Activated naive CD4-positive, alpha-beta T cell treated with anti-CD3 and anti-CD28 coated beads, Interleukin-2, amount 10 ng/mL, durations not matched to agents 7 days and 5 days (primary cell): ENCODE measurements around the gene VWA5B1.

Experiments
- CTCF ChIA-PET: fragments of 350-600 bp; sonication (Branson Sonifier 250); formaldehyde crosslinking; loops from one replicate; lab custom pipeline; 2021; ENCODE audit warnings: antibody characterized with exemption; lab: Charles Lee
- DNase-seq: peaks from one replicate; pipeline ENCODE4 v3.0.0-alpha.2; 2020
- H3K27ac Mint-ChIP-seq: one replicate; pipeline ENCODE4 v1.8.0; 2021; ENCODE audit warnings: mild to moderate bottlenecking, moderate library complexity, mixed read lengths
- H3K27me3 Mint-ChIP-seq: one replicate; pipeline ENCODE4 v1.8.0; 2021; ENCODE audit warnings: mild to moderate bottlenecking, mixed read lengths
- H3K36me3 Mint-ChIP-seq: one replicate; pipeline ENCODE4 v1.8.0; 2021; ENCODE audit warnings: mixed read lengths
- H3K4me1 Mint-ChIP-seq: one replicate; pipeline ENCODE4 v1.8.0; 2021; ENCODE audit warnings: mixed read lengths
- H3K4me3 Mint-ChIP-seq: one replicate; pipeline ENCODE4 v1.8.0; 2021; ENCODE audit warnings: mild to moderate bottlenecking, moderate library complexity, mixed read lengths
- H3K9me3 Mint-ChIP-seq: one replicate; pipeline ENCODE4 v1.8.0; 2021; ENCODE audit warnings: mixed read lengths

VWA5B1 gene

GRCh38 chr1:20354610-20355009 is 63.9 kb downstream of the VWA5B1 start:
- H3K36me3 Mint-ChIP-seq: no peaks in the 10 kb centered on the region
- CTCF ChIA-PET: no interaction called here
- DNase-seq: no peak
- peaks cover 5% of the 10 kb centered on the region for H3K4me1 Mint-ChIP-seq
- H3K9me3 Mint-ChIP-seq: no peaks in the 10 kb centered on the region
- H3K4me3 Mint-ChIP-seq: no peak overlapping the region
- peaks cover 40% of the 10 kb centered on the region for H3K27me3 Mint-ChIP-seq
- H3K27ac Mint-ChIP-seq: no peak overlapping the region

- Mint-ChIP-seq H3K36me3 (no peaks in the 10 kb centered on the region), H3K9me3 (no peaks in the 10 kb centered on the region), H3K27ac (no peak overlapping the region), H3K4me1 (peaks cover 6% of the 10 kb centered on the region), H3K4me3 (no peak overlapping the region), H3K27me3 (peaks cover 45% of the 10 kb centered on the region)
- CTCF ChIA-PET: no interaction called here
- no peak for DNase-seq
These were observed 64.6 kb downstream of the VWA5B1 start for GRCh38 chr1:20355101-20355827.

DNA sequence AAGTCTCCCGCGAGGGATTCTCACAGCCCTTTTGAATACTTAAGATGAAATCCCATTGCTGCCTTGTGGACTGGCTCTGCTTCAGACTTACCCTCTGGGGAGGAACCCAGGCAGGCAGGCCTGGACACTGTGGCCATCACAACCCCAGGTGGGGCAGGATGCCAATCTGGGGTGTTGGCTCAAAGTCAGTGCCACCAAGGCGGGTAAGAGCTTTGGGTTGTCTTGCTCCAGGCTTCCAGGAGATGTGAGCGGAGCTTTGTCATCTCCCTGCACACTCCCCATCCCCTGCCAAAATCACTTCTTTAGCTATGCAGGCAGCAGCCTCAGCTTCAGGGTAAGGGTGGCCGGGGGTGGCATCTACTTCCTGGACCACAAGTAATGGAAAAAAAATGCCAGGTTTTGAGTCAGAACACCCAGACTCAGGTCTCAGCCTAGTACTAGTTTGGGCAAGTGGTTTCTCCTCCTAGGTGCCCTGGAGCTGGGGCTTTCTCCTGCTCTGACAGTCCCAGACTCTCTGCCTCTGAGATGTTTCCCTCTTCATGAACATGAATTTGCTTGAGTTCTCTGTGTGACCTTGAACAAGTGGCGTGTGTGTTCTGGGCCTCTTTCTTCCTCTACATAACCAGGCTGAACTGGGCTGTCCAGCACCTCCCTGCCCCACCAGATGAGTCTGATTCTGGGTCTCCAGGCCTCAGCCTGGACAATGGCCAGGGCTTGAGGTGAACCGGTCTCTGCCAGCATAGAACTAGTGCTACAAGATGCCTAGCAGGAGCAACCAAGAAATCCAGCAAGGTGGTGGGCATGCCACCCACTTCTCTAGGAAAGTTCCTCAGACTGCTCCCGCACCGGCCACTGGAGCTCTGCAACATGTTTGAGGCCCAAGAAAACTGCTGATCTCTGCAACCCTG is 65.4 kb downstream of the VWA5B1 start:
- no peak for DNase-seq
- CTCF ChIA-PET: interaction anchor here (1.0 kb wide), 1 partner anchor 21 kb away, joined by 3 read pairs; no protein-coding TSS in a partner anchor
- no peaks in the 10 kb centered on the region for H3K36me3 Mint-ChIP-seq
- H3K27me3 Mint-ChIP-seq: peaks cover 50% of the 10 kb centered on the region
- H3K4me3 Mint-ChIP-seq: no peak overlapping the region
- H3K9me3 Mint-ChIP-seq: no peaks in the 10 kb centered on the region
- H3K4me1 Mint-ChIP-seq: peaks cover 6% of the 10 kb centered on the region
- H3K27ac Mint-ChIP-seq: no peak overlapping the region

- H3K4me1 Mint-ChIP-seq: peaks cover 6% of the 10 kb centered on the region
- no peaks in the 10 kb centered on the region for H3K9me3 Mint-ChIP-seq
- H3K4me3 Mint-ChIP-seq: no peak overlapping the region
- DNase-seq: no peak
- CTCF ChIA-PET: interaction anchor here (1.0 kb wide), 1 partner anchor 20 kb away, joined by 3 read pairs; no protein-coding TSS in a partner anchor
- H3K27ac Mint-ChIP-seq: no peak overlapping the region
- H3K27me3 Mint-ChIP-seq: peaks cover 59% of the 10 kb centered on the region
- no peaks in the 10 kb centered on the region for H3K36me3 Mint-ChIP-seq
These were observed 66.3 kb downstream of the VWA5B1 start for GRCh38 chr1:20356850-20357459.

DNA sequence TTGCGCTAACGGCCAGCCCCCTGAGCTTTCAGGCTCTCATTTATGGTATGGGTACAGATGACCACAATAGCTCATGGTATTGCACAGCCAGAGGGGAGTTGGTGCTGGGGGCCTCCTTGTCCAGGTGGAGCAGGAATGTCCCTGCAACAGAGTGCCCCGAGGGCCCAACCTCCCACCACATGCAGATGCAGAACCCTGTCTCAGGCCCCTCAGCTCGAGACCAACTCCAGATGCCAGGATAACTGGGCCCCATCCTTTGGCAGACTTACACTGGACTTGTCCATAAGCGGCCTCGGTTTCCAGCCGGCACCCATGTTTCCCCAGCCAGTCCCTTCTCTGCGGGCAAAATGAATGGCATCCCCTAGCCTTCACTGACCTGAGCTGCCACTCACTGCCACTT is 67.1 kb downstream of the VWA5B1 start:
- Mint-ChIP-seq H3K4me3 (no peak overlapping the region), H3K4me1 (peaks cover 6% of the 10 kb centered on the region), H3K27me3 (peaks cover 63% of the 10 kb centered on the region), H3K36me3 (no peaks in the 10 kb centered on the region), H3K9me3 (no peaks in the 10 kb centered on the region), H3K27ac (no peak overlapping the region)
- CTCF ChIA-PET: interaction anchor here (1.2 kb wide), 1 partner anchor 137 kb away, joined by 4 read pairs; no protein-coding TSS in a partner anchor
- DNase-seq: no peak

- H3K27me3 Mint-ChIP-seq: peaks cover 65% of the 10 kb centered on the region
- no peak for DNase-seq
- CTCF ChIA-PET: interaction anchor here (0.9 to 1.2 kb wide), 2 partner anchors 86 to 136 kb away, joined by 3 to 4 read pairs; no protein-coding TSS in a partner anchor
- H3K4me3 Mint-ChIP-seq: no peak overlapping the region
- no peaks in the 10 kb centered on the region for H3K36me3 Mint-ChIP-seq
- peaks cover 6% of the 10 kb centered on the region for H3K4me1 Mint-ChIP-seq
- no peaks in the 10 kb centered on the region for H3K9me3 Mint-ChIP-seq
- H3K27ac Mint-ChIP-seq: no peak overlapping the region
These were observed 68.1 kb downstream of the VWA5B1 start for GRCh38 chr1:20358761-20359263.

- peaks cover 6% of the 10 kb centered on the region for H3K4me1 Mint-ChIP-seq
- CTCF ChIA-PET: no interaction called here
- H3K27ac Mint-ChIP-seq: no peak overlapping the region
These were observed 69.0 kb downstream of the VWA5B1 start for GRCh38 chr1:20359451-20360330.

DNA sequence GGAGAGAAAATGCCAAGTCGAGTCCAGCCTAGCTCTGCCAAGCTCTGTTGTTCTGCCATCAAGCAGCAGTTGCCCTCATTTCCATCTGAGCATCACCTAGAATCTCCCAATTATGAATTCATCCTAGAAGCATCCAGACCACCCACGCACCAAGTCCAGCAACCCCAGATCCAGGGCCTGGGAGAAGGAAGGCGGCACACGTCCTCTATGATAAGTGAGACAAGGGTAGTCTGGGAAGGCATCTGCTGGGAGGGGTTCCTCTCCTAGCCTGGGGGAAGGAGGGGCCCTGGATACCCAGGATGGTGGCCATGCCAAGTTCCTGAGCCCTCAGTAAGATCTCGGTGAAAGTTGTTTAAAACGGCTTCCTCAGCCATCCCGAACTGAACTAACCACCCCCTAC is 70.7 kb downstream of the VWA5B1 start:
- H3K4me1 Mint-ChIP-seq: peaks cover 6% of the 10 kb centered on the region
- CTCF ChIA-PET: interaction anchor here (0.8 to 3.9 kb wide), 16 partner anchors 9 to 190 kb away, joined by 3 to 22 read pairs (median 4); no protein-coding TSS in a partner anchor
- no peaks in the 10 kb centered on the region for H3K9me3 Mint-ChIP-seq
- no peaks in the 10 kb centered on the region for H3K36me3 Mint-ChIP-seq
- no peak overlapping the region for H3K4me3 Mint-ChIP-seq
- peaks cover 85% of the 10 kb centered on the region for H3K27me3 Mint-ChIP-seq
- H3K27ac Mint-ChIP-seq: no peak overlapping the region
- DNase-seq: no peak

More at GRCh38 chr1:20359451-20360330, 69.0 kb downstream of the VWA5B1 start:
- H3K27me3 Mint-ChIP-seq: peaks cover 74% of the 10 kb centered on the region
- H3K36me3 Mint-ChIP-seq: no peaks in the 10 kb centered on the region
- peak; percentile 40 for DNase-seq
- H3K9me3 Mint-ChIP-seq: no peaks in the 10 kb centered on the region
- H3K4me3 Mint-ChIP-seq: no peak overlapping the region

DNA sequence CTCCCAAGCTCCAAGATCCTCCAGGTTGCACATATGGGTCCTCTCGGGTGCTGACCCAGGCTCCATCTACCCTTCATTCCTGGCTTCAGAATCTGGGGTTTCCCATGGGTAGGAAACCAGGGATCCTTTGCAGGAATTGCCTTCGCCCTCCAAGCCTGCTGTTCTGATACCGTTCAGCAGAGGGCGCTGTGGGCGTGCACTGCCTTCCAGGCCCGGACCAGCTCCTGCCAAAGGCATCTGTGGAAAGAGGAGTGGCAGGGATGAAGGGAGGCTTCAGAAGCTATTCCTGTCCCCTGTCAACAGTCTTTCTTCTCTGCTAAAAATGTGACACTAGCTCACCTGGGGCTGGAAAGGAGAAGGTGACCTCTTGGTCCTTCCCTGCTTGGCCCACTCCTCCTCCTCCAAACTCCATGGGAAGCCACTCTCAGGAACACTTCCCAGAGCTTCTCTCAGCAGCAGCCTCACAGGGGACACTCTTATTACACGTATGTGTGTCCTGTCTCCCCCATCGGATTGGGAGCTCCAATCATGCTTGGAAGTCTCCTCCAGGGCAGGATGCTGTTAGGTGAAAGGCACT is 71.2 kb downstream of the VWA5B1 start:
- no peaks in the 10 kb centered on the region for H3K36me3 Mint-ChIP-seq
- no peaks in the 10 kb centered on the region for H3K9me3 Mint-ChIP-seq
- no peak overlapping the region for H3K27ac Mint-ChIP-seq
- H3K27me3 Mint-ChIP-seq: peaks cover 88% of the 10 kb centered on the region
- CTCF ChIA-PET: interaction anchor here (0.7 to 3.9 kb wide), 22 partner anchors 9 to 479 kb away, joined by 3 to 22 read pairs (median 3); no protein-coding TSS in a partner anchor
- H3K4me1 Mint-ChIP-seq: peaks cover 6% of the 10 kb centered on the region
- peak; percentile 55 for DNase-seq
- H3K4me3 Mint-ChIP-seq: no peak overlapping the region

GRCh38 chr1:20362856-20363255 is 72.2 kb downstream of the VWA5B1 start:
- Mint-ChIP-seq H3K36me3 (no peaks in the 10 kb centered on the region), H3K4me3 (no peak overlapping the region), H3K27me3 (peaks cover 95% of the 10 kb centered on the region), H3K27ac (no peak overlapping the region), H3K9me3 (no peaks in the 10 kb centered on the region), H3K4me1 (peaks cover 6% of the 10 kb centered on the region)
- CTCF ChIA-PET: interaction anchor here (0.8 to 3.9 kb wide), 13 partner anchors 9 to 131 kb away, joined by 3 to 22 read pairs (median 3); no protein-coding TSS in a partner anchor
- DNase-seq: no peak

DNA sequence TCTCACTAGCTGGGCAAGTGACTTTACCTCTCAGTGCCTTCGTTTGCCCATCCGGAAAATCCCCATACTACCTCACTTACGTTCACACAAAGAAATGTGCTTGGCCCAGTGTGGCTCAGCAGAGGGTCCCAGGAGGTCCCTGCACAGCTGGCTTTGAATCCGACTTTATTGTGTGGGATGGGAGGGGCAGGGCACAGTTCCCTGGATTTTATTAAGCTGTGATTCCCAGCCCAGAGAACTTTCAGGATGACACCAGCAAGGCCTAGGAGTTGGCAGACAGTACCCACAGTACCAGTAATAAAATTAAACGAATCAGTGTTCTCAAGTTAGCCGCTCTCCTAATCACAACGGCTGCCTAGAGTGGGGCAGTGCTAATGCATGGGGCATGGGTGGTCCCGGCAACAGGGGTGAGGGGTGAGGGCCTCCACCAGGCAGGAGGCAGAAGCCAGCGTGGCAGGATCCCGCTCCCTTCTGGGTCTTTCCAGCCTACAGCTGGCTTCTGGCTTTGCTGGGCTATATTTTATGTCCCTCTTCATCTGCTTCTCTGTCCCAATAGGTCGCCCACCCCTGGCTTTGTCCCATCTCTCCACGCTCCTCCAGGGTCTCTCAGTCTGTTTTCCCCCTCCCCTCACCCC is 74.9 kb downstream of the VWA5B1 start:
- no peak for DNase-seq
- Mint-ChIP-seq H3K36me3 (no peaks in the 10 kb centered on the region), H3K27me3 (peaks cover 87% of the 10 kb centered on the region), H3K9me3 (no peaks in the 10 kb centered on the region), H3K27ac (no peak overlapping the region), H3K4me1 (no peaks in the 10 kb centered on the region), H3K4me3 (no peak overlapping the region)
- CTCF ChIA-PET: interaction anchor here (0.8 to 1.1 kb wide), 2 partner anchors 125 to 128 kb away, joined by 3 read pairs; no protein-coding TSS in a partner anchor

- Mint-ChIP-seq H3K27ac (no peak overlapping the region), H3K9me3 (no peaks in the 10 kb centered on the region), H3K4me1 (no peaks in the 10 kb centered on the region), H3K4me3 (no peak overlapping the region), H3K36me3 (no peaks in the 10 kb centered on the region), H3K27me3 (peaks cover 85% of the 10 kb centered on the region)
- CTCF ChIA-PET: no interaction called here
- no peak for DNase-seq
These were observed 75.4 kb downstream of the VWA5B1 start for GRCh38 chr1:20366056-20366462.
